Right lobe of liver (tissue), 4 donors: ENCODE results near the gene ZBTB8A.

ENCODE experiments used
- CTCF ChIP-seq, 4 donors: fragments of 200-600 bp in 3 of 4; fragments of 450-650 bp in 1 of 4; IDR thresholded peaks; one replicate each; pipeline versions ENCODE4 v1.5.1 to v1.8.0; 2016 to 2022; ENCODE audit warnings: antibody characterized with exemption in 4 of 4, mild to moderate bottlenecking in 2 of 4
- POLR2A ChIP-seq: fragments of 450-650 bp; IDR thresholded peaks from one replicate; pipeline ENCODE4 v1.6.1; 2017; ENCODE audit warnings: antibody characterized with exemption, mild to moderate bottlenecking
- donor health status: DM: no; HTN: no; CAD: no.
- donor health status: DM: no; HTN: no; CAD: no.
- donor health status: DM: no; HTN: yes; CAD: no.

- TF ChIP-seq CTCF (IDR thresholded peaks at IDR 0.05) (no peak), POLR2A (no peak)
Measured at GRCh38 chr1:32568929-32569328, 29.7 kb downstream of the ZBTB8A start.
